HG02973 (cell line): Measurements from ENCODE around the gene S100A13.
A peak's percentile ranks its signal among the peaks of the same experiment; 100 is the strongest.
"Not testable (repeated sequence)": the region's sequence is repeated elsewhere in the genome, so short reads cannot be mapped to it uniquely, and the experiment has no call there.

Source experiments
- ATAC-seq: cut with Tn5 transposase; IDR thresholded peaks from one replicate; pipeline ENCODE4 v1.9.1; 2021; ENCODE audit warnings: moderate library complexity; ENCODE audit not compliant: unreplicated experiment

The S100A13 gene

GRCh38 chr1:153649137-153649862, 22.0 kb upstream of the S100A13 start:
- no peak for ATAC-seq

DNA sequence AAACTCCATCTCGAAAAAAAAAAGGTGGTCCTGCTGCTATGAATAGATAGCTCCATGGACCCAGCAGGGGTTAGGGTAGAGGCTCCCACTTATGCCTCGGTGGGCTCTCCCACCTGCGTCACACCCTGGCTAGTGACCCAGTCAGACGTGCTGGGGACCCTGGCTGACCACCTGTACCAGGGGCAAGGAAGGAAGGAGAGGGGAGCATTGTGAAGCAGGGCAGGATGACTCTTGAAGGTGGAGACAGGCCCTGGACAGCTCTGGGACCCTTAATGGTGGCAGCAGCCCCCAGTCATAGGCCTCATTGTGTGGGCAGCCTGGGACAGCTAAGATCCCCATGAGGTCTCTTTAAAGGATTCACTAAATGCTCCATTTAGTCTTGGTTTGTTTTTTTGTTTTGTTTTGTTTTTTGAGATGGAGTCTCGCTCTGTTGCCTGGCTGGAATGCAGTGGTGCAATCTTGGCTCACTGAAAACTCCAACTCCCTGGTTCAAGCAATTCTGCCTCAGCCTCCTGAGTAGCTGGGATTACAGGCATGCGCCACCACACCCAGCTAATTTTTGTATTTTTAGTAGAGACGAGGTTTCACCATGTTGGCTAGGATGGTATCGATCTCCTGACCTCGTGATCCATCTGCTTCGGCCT, 20.8 kb upstream of the S100A13 start:
- ATAC-seq: no peak

- ATAC-seq: no peak
Measured at GRCh38 chr1:153647346-153647714, 20.0 kb upstream of the S100A13 start.

- no peak for ATAC-seq
Measured at GRCh38 chr1:153646672-153647345, 19.5 kb upstream of the S100A13 start.

DNA sequence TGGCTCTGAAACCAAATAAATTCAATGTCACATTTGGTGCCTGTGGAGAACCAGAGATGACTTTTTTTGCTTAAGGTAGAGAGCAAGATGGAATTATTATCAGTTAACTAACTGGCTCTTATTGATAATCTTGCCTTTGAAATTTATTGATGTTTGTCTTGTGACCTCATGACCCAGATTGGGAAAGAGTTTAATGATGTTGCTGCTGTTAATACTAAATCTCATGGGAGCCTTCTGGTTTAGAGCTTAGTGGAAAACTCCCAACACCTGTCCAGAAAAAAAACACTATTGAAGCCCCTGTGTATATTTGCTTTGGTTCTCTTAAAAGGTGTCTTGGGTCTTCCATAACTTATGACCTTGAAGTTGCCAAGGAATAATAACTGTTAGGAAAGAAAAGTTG, 16.5 kb upstream of the S100A13 start:
- ATAC-seq: no peak

DNA sequence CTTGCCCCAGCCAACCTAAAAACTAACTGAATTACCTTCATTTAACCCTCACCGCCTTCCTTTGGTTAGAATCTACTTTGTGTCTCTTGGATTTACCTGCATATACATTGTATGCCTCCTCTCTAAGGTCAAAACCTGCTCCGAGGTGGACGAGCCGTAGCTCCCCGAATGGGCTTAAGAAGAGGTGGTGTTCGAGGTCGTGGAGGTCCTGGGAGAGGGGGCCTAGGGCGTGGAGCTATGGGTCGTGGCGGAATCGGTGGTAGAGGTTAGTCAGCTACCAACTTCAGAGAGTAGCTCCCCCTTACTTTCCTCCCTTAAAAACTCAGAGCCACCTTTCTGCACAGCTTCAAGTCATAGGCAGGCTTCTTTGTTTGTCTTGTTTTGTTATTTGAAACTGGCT, 15.8 kb upstream of the S100A13 start:
- ATAC-seq: no peak

- no peak for ATAC-seq
Measured at GRCh38 chr1:153642161-153642560, 14.9 kb upstream of the S100A13 start.

GRCh38 chr1:153640861-153641260, 13.6 kb upstream of the S100A13 start:
- no peak for ATAC-seq

GRCh38 chr1:153640213-153640612, 12.9 kb upstream of the S100A13 start:
- not testable (repeated sequence) for ATAC-seq

DNA sequence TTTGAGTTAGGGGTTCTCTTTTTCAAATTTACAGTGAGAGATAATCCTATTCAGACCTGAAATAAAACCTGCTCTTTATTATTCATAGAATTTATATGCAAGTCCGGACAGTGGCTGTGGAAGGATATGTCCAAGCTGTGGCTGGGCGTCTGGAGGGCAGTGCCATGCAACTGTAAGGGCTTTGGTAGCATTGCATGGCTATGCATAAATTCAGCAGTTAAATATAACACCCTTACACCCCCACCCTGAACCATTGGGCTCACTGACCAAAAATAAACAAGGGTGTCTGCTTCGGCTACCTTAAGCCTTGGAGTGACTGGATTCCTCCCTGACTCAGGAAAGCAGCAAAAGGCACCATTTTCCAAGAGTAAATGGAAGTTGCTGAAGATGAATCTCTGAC, 12.0 kb upstream of the S100A13 start:
- ATAC-seq: no peak

DNA sequence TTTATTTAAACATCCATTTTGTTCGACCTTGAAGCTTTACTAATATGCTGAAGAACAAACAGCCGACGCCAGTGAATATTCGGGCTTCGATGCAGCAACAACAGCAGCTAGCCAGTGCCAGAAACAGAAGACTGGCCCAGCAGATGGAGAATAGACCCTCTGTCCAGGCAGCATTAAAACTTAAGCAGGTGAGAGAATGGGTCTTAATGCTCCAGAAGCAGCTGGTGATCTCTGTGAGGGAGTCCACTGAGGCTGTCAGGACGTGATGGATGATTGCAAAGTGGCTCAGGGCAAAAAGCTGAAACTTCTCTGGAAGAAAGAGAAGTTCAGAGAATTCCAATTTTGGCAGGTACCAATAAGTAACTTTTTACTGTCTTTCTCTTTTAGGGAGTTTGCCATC, 11.0 kb upstream of the S100A13 start:
- no peak for ATAC-seq

DNA sequence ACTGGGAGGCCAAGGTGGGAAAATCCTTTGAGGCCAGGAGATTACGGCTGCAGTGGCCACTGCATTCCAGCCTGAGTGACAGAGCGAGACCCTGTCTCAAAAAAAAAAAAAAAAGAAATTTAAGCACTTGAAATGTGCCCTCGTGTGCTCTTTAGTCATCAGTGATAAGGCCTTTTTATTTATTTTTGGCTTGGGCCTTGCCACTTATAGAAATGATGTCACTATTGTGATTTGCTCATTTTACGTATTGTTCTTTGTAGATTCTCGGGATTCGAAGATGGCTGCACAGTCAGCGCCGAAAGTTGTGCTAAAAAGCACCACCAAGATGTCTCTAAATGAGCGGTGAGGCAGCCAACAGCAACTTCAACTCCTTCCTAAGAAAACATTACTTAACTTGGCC, 9.0 kb upstream of the S100A13 start:
- ATAC-seq: no peak

DNA sequence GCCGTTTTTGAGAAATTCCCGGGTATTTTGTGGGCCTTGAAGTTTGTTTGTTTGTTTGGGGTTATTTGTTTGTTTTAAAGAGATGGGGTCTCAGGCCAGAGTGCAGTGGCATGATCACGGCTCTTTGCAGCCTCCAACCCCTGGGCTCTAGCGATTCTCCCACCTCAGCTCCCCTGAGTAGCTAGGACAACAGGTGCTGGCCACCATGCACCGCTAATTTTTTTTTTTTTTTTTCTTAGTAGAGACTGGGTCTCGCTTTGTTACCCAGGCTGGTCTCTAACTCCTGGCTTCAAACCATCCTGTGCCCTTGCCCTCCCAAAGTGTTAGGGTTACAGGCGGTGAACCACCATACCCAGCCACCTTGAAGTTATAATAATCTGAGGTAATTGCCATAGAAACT, 8.6 kb upstream of the S100A13 start:
- no peak for ATAC-seq

DNA sequence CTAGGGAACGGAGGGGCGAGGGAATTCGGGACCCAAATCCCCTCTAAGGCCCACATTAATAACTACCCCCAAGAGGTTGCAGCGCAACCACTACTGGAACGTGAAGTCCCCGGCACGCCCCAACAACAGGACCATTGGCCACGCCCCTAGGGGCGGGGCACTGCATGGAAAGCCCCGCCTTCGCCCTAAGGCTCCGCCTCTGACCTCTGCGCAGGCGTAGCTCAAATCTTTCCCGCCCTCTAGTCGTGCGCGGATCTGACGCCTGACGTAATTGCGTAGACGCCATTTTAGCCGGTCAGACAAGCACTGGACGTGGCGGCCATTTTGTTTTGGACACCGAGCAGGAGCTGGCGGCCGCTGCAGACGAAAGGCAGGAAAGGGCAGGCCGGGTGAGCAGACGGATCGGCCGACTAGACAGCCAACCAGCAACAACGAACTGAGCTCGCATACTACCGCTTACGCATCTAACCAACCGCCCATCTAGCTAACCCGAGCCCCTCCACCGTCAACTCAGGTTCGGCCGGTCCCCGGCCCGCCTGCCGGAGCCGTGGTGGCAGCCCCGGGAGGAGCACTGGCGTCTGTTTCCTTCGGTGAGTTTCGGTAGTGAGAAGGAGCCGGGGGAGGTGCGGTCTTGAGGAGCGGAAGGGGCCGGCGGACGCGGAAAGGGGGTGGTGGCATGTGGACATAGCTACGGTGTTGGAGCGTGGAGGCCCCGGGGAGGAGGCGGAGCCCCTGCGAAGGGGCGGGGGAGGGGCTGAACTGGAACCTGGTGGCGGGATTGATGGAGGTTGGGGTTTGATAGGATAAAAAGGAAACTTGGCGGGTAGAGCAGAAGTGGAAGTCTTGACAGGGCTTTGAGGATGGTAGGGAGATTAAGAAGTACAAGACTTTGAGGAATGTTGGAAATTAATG, 6.7 kb upstream of the S100A13 start, which contains the start of gene CHTOP:
CHTOP (plus strand) TSS at position 313 of the 912 bp plus-strand sequence. CDS start 2,523 bp downstream, outside the sequence.
- ATAC-seq: peak; percentile 72

DNA sequence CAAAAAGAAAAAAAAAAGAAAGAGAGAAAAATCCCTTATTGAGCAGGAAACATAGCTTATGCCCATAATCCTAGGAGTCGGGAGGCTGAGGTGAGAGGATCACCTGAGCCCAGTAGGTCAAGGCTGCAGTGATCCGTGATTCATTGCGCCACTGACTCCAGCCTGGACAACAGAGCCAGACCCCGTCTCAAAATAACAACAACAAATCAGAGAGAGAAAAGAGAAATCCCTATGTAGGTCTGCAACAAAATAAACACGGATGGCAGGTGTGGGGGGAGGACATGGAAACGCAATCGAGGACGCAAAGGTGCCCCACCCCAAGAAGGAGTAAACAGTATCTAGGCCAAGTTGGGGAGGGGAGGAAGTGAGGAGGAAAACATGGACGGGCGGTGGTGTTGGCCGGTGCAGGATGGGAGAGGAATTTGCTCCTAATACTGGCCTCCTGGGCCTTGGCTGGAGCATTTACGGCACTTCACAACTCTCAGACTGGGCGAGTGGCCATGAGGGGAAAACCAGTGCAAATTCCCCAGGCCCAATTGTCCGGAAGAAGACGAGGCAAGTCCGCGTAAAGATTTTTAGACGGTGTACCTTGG, 6.0 kb upstream of the S100A13 start:
- ATAC-seq: no peak

DNA sequence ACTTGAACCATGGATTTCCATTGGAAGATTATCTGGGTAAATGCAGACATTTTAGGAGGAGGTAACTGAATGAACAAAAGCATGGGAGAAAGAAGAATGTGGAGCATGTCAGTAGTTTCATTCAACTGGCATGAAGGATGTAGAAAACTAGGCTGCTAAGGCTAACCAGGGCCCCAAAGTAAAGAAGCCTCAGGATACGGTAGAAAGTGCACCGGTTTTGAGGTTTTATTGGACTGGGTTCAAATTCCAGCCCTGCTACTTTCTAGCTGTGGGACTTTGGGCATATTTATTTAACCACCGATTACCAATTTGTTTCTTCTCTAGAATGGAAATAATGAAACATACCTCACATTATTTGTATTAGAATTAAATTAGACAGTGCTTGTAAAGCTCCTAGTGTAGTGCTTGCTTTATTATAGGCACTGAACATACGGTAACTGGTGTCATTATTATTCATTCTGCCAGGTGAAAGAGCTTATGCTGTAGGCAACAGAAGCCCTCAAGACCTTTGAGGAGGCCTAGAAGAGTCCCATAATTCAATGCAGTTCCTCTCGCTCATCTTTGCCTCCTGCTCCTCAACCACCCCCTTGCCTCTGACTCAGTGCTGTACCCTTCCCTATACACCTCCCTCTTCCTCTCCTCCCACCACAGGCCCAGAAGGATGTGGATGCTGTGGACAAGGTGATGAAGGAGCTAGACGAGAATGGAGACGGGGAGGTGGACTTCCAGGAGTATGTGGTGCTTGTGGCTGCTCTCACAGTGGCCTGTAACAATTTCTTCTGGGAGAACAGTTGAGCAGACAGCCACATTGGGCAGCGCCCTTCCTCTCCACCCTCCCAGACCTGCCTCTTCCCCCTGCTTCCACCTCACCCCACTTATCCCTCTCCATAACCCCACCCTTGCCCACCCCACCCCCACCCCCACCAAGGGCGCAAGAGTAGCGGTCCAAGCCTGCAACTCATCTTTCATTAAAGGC, 4.0 kb upstream of the S100A13 start:
- ATAC-seq: no peak

- no peak for ATAC-seq
Measured at GRCh38 chr1:153630384-153630783, 3.1 kb upstream of the S100A13 start.

- ATAC-seq: no peak
Measured at GRCh38 chr1:153629971-153630370, 2.7 kb upstream of the S100A13 start.

DNA sequence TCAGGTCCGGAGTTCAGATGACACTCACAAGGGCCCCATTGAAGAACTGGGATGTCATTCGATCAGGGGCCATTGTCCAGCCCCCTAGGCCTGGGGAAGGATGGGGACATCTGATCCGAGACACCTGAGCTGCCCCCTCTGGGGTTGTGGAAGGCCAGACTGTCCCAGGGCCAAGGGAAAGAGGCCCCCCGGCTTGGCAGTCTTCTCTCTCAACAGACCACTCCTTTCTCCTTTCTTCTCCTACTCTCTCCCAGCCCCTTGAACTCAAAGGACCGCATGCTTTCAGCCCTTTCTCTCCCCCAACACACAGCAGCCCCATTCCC, 2.0 kb upstream of the S100A13 start:
- ATAC-seq: no peak
